ENCODE data around the gene ICAM5.
"Not testable (repeated sequence)": the region's sequence is repeated elsewhere in the genome, so short reads cannot be mapped to it uniquely, and the experiment has no call there.

ICAM5 gene

GRCh38 chr19:10278935-10279334 lies 10.8 kb upstream of the ICAM5 start:
- Mint-ChIP-seq H3K9me3 (no peaks in the 10 kb centered on the region), H3K27ac (no peak overlapping the region), H3K36me3 (peaks cover 34% of the 10 kb centered on the region), H3K4me3 (no peak overlapping the region), H3K4me1 (peaks cover 24% of the 10 kb centered on the region), H3K27me3 (no peaks in the 10 kb centered on the region)
- DNase-seq = no peak
- CTCF ChIA-PET = interaction anchor here (0.7 to 2.8 kb wide), 2 partner anchors 9 to 20 kb away, joined by 3 to 15 read pairs; partner anchors contain the start of gene ICAM1

- Mint-ChIP-seq H3K9me3 (no peaks in the 10 kb centered on the region), H3K27ac (peak overlapping the region; percentile 46), H3K4me3 (no peak overlapping the region), H3K36me3 (peaks cover 37% of the 10 kb centered on the region), H3K4me1 (peaks cover 19% of the 10 kb centered on the region), H3K27me3 (no peaks in the 10 kb centered on the region)
- CTCF ChIA-PET = interaction anchor here (0.6 to 2.8 kb wide), 4 partner anchors 10 to 130 kb away, joined by 3 to 15 read pairs (median 3); partner anchors contain the start of gene ICAM1
- DNase-seq = no peak
Observed at GRCh38 chr19:10279737-10280442, 9.9 kb upstream of the ICAM5 start.

GRCh38 chr19:10282043-10282442 lies 7.7 kb upstream of the ICAM5 start:
- H3K27me3 Mint-ChIP-seq, H3K4me3 Mint-ChIP-seq, H3K27ac Mint-ChIP-seq, CTCF ChIA-PET, H3K9me3 Mint-ChIP-seq, DNase-seq: not testable (repeated sequence)
- Mint-ChIP-seq H3K4me1 (peaks cover 39% of the 10 kb centered on the region), H3K36me3 (peaks cover 49% of the 10 kb centered on the region)

- Mint-ChIP-seq H3K4me1 (peaks cover 49% of the 10 kb centered on the region), H3K27me3 (peaks cover 22% of the 10 kb centered on the region), H3K9me3 (no peaks in the 10 kb centered on the region), H3K4me3 (no peak overlapping the region), H3K36me3 (peaks cover 47% of the 10 kb centered on the region), H3K27ac (no peak overlapping the region)
- DNase-seq = no peak
- CTCF ChIA-PET = no interaction called here
Observed at GRCh38 chr19:10283301-10284064, 6.3 kb upstream of the ICAM5 start.

GRCh38 chr19:10284065-10284959 lies 5.4 kb upstream of the ICAM5 start:
- Mint-ChIP-seq H3K36me3 (peaks cover 42% of the 10 kb centered on the region), H3K27ac (no peak overlapping the region), H3K27me3 (peaks cover 30% of the 10 kb centered on the region), H3K4me3 (no peak overlapping the region), H3K9me3 (no peaks in the 10 kb centered on the region), H3K4me1 (peaks cover 54% of the 10 kb centered on the region)
- DNase-seq = no peak
- CTCF ChIA-PET = interaction anchor here (0.9 to 1.0 kb wide), 2 partner anchors 25 to 106 kb away, joined by 3 read pairs; no protein-coding TSS in a partner anchor

- no peak overlapping the region for H3K27ac Mint-ChIP-seq
- H3K4me3 Mint-ChIP-seq = no peak overlapping the region
- DNase-seq = no peak
- H3K4me1 Mint-ChIP-seq = peaks cover 50% of the 10 kb centered on the region
- peaks cover 37% of the 10 kb centered on the region for H3K36me3 Mint-ChIP-seq
- CTCF ChIA-PET = interaction anchor here (0.9 to 1.3 kb wide), 3 partner anchors 25 to 106 kb away, joined by 3 to 5 read pairs (median 3); no protein-coding TSS in a partner anchor
- H3K27me3 Mint-ChIP-seq = peaks cover 36% of the 10 kb centered on the region
- H3K9me3 Mint-ChIP-seq = no peaks in the 10 kb centered on the region
Observed at GRCh38 chr19:10284960-10285278, 4.8 kb upstream of the ICAM5 start.

GRCh38 chr19:10285393-10285792 lies 4.4 kb upstream of the ICAM5 start:
- H3K27ac Mint-ChIP-seq = no peak overlapping the region
- peaks cover 52% of the 10 kb centered on the region for H3K4me1 Mint-ChIP-seq
- no peaks in the 10 kb centered on the region for H3K9me3 Mint-ChIP-seq
- no peak for DNase-seq
- H3K27me3 Mint-ChIP-seq = peaks cover 41% of the 10 kb centered on the region
- CTCF ChIA-PET = interaction anchor here (1.0 to 1.3 kb wide), 2 partner anchors 104 to 105 kb away, joined by 3 to 5 read pairs; no protein-coding TSS in a partner anchor
- peaks cover 37% of the 10 kb centered on the region for H3K36me3 Mint-ChIP-seq
- no peak overlapping the region for H3K4me3 Mint-ChIP-seq

GRCh38 chr19:10286803-10287737 lies 2.7 kb upstream of the ICAM5 start, which contains the start of gene ICAM4:
ICAM4 (plus strand) TSS chr19:10286955; CDS start chr19:10287013, 58 bp downstream.
- peaks cover 65% of the 10 kb centered on the region for H3K4me1 Mint-ChIP-seq
- H3K4me3 Mint-ChIP-seq = peak within 1 kb of the TSS; percentile 63
- H3K27me3 Mint-ChIP-seq = peaks cover 58% of the 10 kb centered on the region
- no peaks in the 10 kb centered on the region for H3K9me3 Mint-ChIP-seq
- CTCF ChIA-PET = interaction anchor here (0.6 to 2.5 kb wide), 6 partner anchors 10 to 224 kb away, joined by 3 to 15 read pairs (median 3); partner anchors contain the start of genes ICAM1 and TYK2
- peaks cover 41% of the 10 kb centered on the region for H3K36me3 Mint-ChIP-seq
- peak; percentile 75 for DNase-seq
- peak within 1 kb of the TSS; percentile 84 for H3K27ac Mint-ChIP-seq

- H3K4me3 Mint-ChIP-seq = peak overlapping the region; percentile 59
- H3K36me3 Mint-ChIP-seq = peaks cover 44% of the 10 kb centered on the region
- peaks cover 2% of the 10 kb centered on the region for H3K9me3 Mint-ChIP-seq
- H3K27me3 Mint-ChIP-seq = peaks cover 74% of the 10 kb centered on the region
- peak; percentile 56 for DNase-seq
- no peak overlapping the region for H3K27ac Mint-ChIP-seq
- CTCF ChIA-PET = interaction anchor here (0.8 to 2.0 kb wide), 7 partner anchors 18 to 132 kb away, joined by 3 to 18 read pairs (median 4); partner anchors contain the start of genes ICAM1 and PDE4A
- H3K4me1 Mint-ChIP-seq = peaks cover 79% of the 10 kb centered on the region
Observed at GRCh38 chr19:10288662-10289166, 1.0 kb upstream of the ICAM5 start.

- peaks cover 80% of the 10 kb centered on the region for H3K4me1 Mint-ChIP-seq
- peaks cover 2% of the 10 kb centered on the region for H3K9me3 Mint-ChIP-seq
- no peak overlapping the region for H3K27ac Mint-ChIP-seq
- H3K4me3 Mint-ChIP-seq = peak overlapping the region; percentile 59
- CTCF ChIA-PET = interaction anchor here (0.8 to 2.0 kb wide), 6 partner anchors 19 to 131 kb away, joined by 3 to 18 read pairs (median 4); partner anchors contain the start of genes ICAM1 and PDE4A
- H3K27me3 Mint-ChIP-seq = peaks cover 80% of the 10 kb centered on the region
- peaks cover 39% of the 10 kb centered on the region for H3K36me3 Mint-ChIP-seq
- peak; percentile 74 for DNase-seq
Observed at GRCh38 chr19:10289167-10289835, 451 bp upstream of the ICAM5 start.

- CTCF ChIA-PET = interaction anchor here (0.5 to 2.0 kb wide), 3 partner anchors 20 to 265 kb away, joined by 3 to 18 read pairs (median 5); partner anchors contain the start of gene ICAM1
Observed at GRCh38 chr19:10290357-10290875, 664 bp downstream of the ICAM5 start.

More at GRCh38 chr19:10290357-10290875, 664 bp downstream of the ICAM5 start:
- DNase-seq = peak; percentile 33
- Mint-ChIP-seq H3K4me3 (peak overlapping the region; percentile 68), H3K27me3 (peaks cover 91% of the 10 kb centered on the region), H3K27ac (peak overlapping the region; percentile 76), H3K4me1 (peaks cover 82% of the 10 kb centered on the region), H3K9me3 (peaks cover 2% of the 10 kb centered on the region), H3K36me3 (peaks cover 28% of the 10 kb centered on the region)
